Transverse colon (tissue), 3 donors: ENCODE results near the gene ARHGAP18.

ENCODE experiments used
- EP300 ChIP-seq: sonication (generic); formaldehyde crosslinking; IDR thresholded peaks from one replicate; pipeline ENCODE4 v1.6.1; 2017; ENCODE audit warnings: antibody characterized with exemption, low read depth
- POLR2A ChIP-seq: fragments of 450-650 bp; IDR thresholded peaks from one replicate; pipeline ENCODE4 v1.6.1; 2016; ENCODE audit warnings: antibody characterized with exemption, mild to moderate bottlenecking, moderate library complexity
- TF ChIP-seq, protein P1 (sequence below), 5 experiments: fragments of 200-600 bp in 3 of 5; fragments of 450-650 bp in 2 of 5; sonication (generic) in 3 of 5; IDR thresholded peaks; 1 replicate in 2 of 5; 2 replicates in 3 of 5; pipeline ENCODE4 v1.5.1; 2016 to 2017; ENCODE audit warnings: antibody characterized with exemption in 5 of 5, inconsistent platforms in 3 of 5, mild to moderate bottlenecking in 2 of 5, moderate library complexity in 1 of 5

DNA sequence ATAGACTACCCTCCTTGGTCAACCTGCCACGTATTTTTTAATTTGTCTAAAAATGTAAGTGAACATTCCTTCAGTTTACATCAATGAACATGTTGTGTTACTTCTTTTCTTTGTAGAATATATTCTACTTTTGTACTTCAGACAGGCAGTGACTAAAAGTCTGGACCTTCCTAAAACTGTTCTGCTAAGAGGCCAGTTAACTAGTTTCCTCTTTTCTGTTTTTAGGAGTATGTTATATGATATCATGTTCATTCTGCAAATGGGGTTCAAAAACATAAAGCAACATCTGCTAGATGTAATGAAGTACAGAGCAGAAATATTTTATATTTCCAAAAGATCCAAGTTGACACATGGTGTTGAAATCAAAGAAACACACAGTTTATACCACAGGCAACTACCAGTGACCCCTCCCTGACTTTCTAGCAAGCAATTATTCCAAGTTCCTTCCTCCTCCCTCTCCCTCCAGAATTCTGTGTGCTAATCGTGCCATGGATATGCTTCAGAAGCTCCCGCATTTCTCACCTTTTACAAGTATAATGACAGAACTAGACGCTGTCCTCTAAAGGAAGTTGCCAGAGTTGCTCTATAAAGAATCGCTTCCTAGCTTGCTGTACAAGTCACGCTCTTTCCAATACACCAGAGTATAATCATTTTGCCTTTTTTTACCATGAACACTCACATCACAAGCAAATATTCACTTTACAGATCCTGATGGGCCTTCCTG lies 64.7 kb downstream of the ARHGAP18 start:
- TF ChIP-seq, protein P1, sequence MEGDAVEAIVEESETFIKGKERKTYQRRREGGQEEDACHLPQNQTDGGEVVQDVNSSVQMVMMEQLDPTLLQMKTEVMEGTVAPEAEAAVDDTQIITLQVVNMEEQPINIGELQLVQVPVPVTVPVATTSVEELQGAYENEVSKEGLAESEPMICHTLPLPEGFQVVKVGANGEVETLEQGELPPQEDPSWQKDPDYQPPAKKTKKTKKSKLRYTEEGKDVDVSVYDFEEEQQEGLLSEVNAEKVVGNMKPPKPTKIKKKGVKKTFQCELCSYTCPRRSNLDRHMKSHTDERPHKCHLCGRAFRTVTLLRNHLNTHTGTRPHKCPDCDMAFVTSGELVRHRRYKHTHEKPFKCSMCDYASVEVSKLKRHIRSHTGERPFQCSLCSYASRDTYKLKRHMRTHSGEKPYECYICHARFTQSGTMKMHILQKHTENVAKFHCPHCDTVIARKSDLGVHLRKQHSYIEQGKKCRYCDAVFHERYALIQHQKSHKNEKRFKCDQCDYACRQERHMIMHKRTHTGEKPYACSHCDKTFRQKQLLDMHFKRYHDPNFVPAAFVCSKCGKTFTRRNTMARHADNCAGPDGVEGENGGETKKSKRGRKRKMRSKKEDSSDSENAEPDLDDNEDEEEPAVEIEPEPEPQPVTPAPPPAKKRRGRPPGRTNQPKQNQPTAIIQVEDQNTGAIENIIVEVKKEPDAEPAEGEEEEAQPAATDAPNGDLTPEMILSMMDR (IDR thresholded peaks at IDR 0.05) = no peak
- TF ChIP-seq POLR2A (no peak), EP300 (no peak)
